Subcutaneous abdominal adipose tissue (tissue), 5 donors: ENCODE results near the gene PPFIBP1.
"Not testable (repeated sequence)": the region's sequence is repeated elsewhere in the genome, so short reads cannot be mapped to it uniquely, and the experiment has no call there.

Experiments
- H3K27ac ChIP-seq: one replicate; pipeline ENCODE4 v1.7.0; 2013; ENCODE audit warnings: low read depth, mild to moderate bottlenecking, inconsistent platforms, low read length, moderate library complexity
- H3K27me3 ChIP-seq, 5 donors: one replicate each; pipeline ENCODE4 v1.7.0; 2013; ENCODE audit warnings: low read length in 5 of 5, inconsistent platforms in 1 of 5; ENCODE audit not compliant: control insufficient read depth in 5 of 5, insufficient read depth in 4 of 5
- H3K36me3 ChIP-seq, 5 donors: one replicate each; pipeline ENCODE4 v1.7.0; 2013; ENCODE audit warnings: low read length in 5 of 5; ENCODE audit not compliant: control insufficient read depth in 5 of 5, insufficient read depth in 5 of 5
- H3K4me1 ChIP-seq, 5 donors: one replicate each; pipeline ENCODE4 v1.7.0; 2013; ENCODE audit warnings: low read length in 5 of 5, mild to moderate bottlenecking in 3 of 5, moderate library complexity in 1 of 5; ENCODE audit not compliant: control insufficient read depth in 5 of 5, insufficient read depth in 5 of 5
- H3K4me3 ChIP-seq, 5 donors: one replicate each; pipeline ENCODE4 v1.7.0; 2013; ENCODE audit warnings: low read length in 5 of 5, low read depth in 1 of 5
- H3K9ac ChIP-seq, 5 donors: one replicate each; pipeline ENCODE4 v1.7.0; 2013; ENCODE audit warnings: low read length in 5 of 5, mild to moderate bottlenecking in 4 of 5, moderate library complexity in 3 of 5
- H3K9me3 ChIP-seq, 5 donors: one replicate each; pipeline ENCODE4 v1.7.0; 2013; ENCODE audit warnings: low read length in 5 of 5; ENCODE audit not compliant: control insufficient read depth in 5 of 5
- donor health status: healthy.
- donor health status: healthy.
- donor health status: healthy.
- donor health status: healthy.
- donor health status: healthy.

PPFIBP1 gene

GRCh38 chr12:27601056-27601828 lies 77.2 kb downstream of the PPFIBP1 start:
- not testable (repeated sequence) for H3K36me3 ChIP-seq, H3K27ac ChIP-seq, H3K9ac ChIP-seq, H3K27me3 ChIP-seq, H3K4me3 ChIP-seq, H3K9me3 ChIP-seq
- peaks cover 0 to 14% (median 0%) of the 10 kb centered on the region in 5 donors for H3K4me1 ChIP-seq

- H3K27ac ChIP-seq, result no peak overlapping the region
- H3K4me1 ChIP-seq, result peaks cover 0 to 14% (median 0%) of the 10 kb centered on the region in 5 donors
- H3K9ac ChIP-seq, result no peak overlapping the region
- H3K27me3 ChIP-seq, result no peaks in the 10 kb centered on the region
- H3K9me3 ChIP-seq, result no peaks in the 10 kb centered on the region
- H3K4me3 ChIP-seq, result no peak overlapping the region
- no peaks in the 10 kb centered on the region for H3K36me3 ChIP-seq
Observed at GRCh38 chr12:27602516-27602915, 78.5 kb downstream of the PPFIBP1 start.

- no peaks in the 10 kb centered on the region for H3K36me3 ChIP-seq
- no peaks in the 10 kb centered on the region for H3K27me3 ChIP-seq
- H3K27ac ChIP-seq, result no peak overlapping the region
- no peak overlapping the region for H3K9ac ChIP-seq
- no peak overlapping the region for H3K4me3 ChIP-seq
- peaks cover 0 to 8% (median 0%) of the 10 kb centered on the region in 5 donors for H3K4me1 ChIP-seq
- no peaks in the 10 kb centered on the region for H3K9me3 ChIP-seq
Observed at GRCh38 chr12:27604431-27604830, 80.4 kb downstream of the PPFIBP1 start.

- Histone ChIP-seq H3K9me3 (no peaks in the 10 kb centered on the region), H3K27me3 (no peaks in the 10 kb centered on the region), H3K27ac (no peak overlapping the region), H3K9ac (no peak overlapping the region), H3K36me3 (no peaks in the 10 kb centered on the region), H3K4me3 (no peak overlapping the region), H3K4me1 (peaks cover 0 to 7% (median 0%) of the 10 kb centered on the region in 5 donors)
Observed at GRCh38 chr12:27606986-27607385, 83.0 kb downstream of the PPFIBP1 start.

- Histone ChIP-seq H3K4me1 (peaks cover 0 to 7% (median 0%) of the 10 kb centered on the region in 5 donors), H3K27ac (no peak overlapping the region), H3K4me3 (no peak overlapping the region), H3K36me3 (no peaks in the 10 kb centered on the region), H3K9ac (no peak overlapping the region), H3K9me3 (no peaks in the 10 kb centered on the region), H3K27me3 (no peaks in the 10 kb centered on the region)
Observed at GRCh38 chr12:27607591-27607990, 83.6 kb downstream of the PPFIBP1 start.

- Histone ChIP-seq H3K36me3 (no peaks in the 10 kb centered on the region), H3K4me3 (peak overlapping the region in 3 of 5 donors; percentile 3 to 43 (median 41)), H3K27ac (no peak overlapping the region), H3K9me3 (no peaks in the 10 kb centered on the region), H3K9ac (no peak overlapping the region), H3K27me3 (no peaks in the 10 kb centered on the region), H3K4me1 (peaks cover 0 to 7% (median 0%) of the 10 kb centered on the region in 5 donors)
Observed at GRCh38 chr12:27608890-27609289, 84.9 kb downstream of the PPFIBP1 start.

- no peaks in the 10 kb centered on the region for H3K9me3 ChIP-seq
- no peaks in the 10 kb centered on the region for H3K27me3 ChIP-seq
- H3K9ac ChIP-seq, result no peak overlapping the region
- H3K27ac ChIP-seq, result no peak overlapping the region
- H3K4me1 ChIP-seq, result peaks cover 0 to 7% (median 0%) of the 10 kb centered on the region in 5 donors
- no peaks in the 10 kb centered on the region for H3K36me3 ChIP-seq
- H3K4me3 ChIP-seq, result no peak overlapping the region
Observed at GRCh38 chr12:27610374-27610773, 86.4 kb downstream of the PPFIBP1 start.

GRCh38 chr12:27614386-27614785 lies 90.4 kb downstream of the PPFIBP1 start:
- no peak overlapping the region for H3K27ac ChIP-seq
- H3K9ac ChIP-seq, result no peak overlapping the region
- H3K4me3 ChIP-seq, result no peak overlapping the region
- no peaks in the 10 kb centered on the region for H3K27me3 ChIP-seq
- no peaks in the 10 kb centered on the region for H3K36me3 ChIP-seq
- peaks cover 0 to 18% (median 0%) of the 10 kb centered on the region in 5 donors for H3K4me1 ChIP-seq
- no peaks in the 10 kb centered on the region for H3K9me3 ChIP-seq

- H3K36me3 ChIP-seq, result no peaks in the 10 kb centered on the region
- H3K27me3 ChIP-seq, result no peaks in the 10 kb centered on the region
- peaks cover 0 to 22% (median 0%) of the 10 kb centered on the region in 5 donors for H3K4me1 ChIP-seq
- no peak overlapping the region for H3K4me3 ChIP-seq
- H3K9me3 ChIP-seq, result no peaks in the 10 kb centered on the region
- no peak overlapping the region for H3K9ac ChIP-seq
- H3K27ac ChIP-seq, result no peak overlapping the region
Observed at GRCh38 chr12:27614866-27615265, 90.9 kb downstream of the PPFIBP1 start.

- no peaks in the 10 kb centered on the region for H3K36me3 ChIP-seq
- H3K4me1 ChIP-seq, result peaks cover 0 to 24% (median 0%) of the 10 kb centered on the region in 5 donors
- no peak overlapping the region for H3K4me3 ChIP-seq
- H3K9me3 ChIP-seq, result no peaks in the 10 kb centered on the region
- no peaks in the 10 kb centered on the region for H3K27me3 ChIP-seq
- H3K27ac ChIP-seq, result no peak overlapping the region
- H3K9ac ChIP-seq, result no peak overlapping the region
Observed at GRCh38 chr12:27615331-27615891, 91.4 kb downstream of the PPFIBP1 start.
